ENCODE results near the gene IL21R.
A peak's percentile ranks its signal among the peaks of the same experiment; 100 is the strongest.

IL21R gene

DNA sequence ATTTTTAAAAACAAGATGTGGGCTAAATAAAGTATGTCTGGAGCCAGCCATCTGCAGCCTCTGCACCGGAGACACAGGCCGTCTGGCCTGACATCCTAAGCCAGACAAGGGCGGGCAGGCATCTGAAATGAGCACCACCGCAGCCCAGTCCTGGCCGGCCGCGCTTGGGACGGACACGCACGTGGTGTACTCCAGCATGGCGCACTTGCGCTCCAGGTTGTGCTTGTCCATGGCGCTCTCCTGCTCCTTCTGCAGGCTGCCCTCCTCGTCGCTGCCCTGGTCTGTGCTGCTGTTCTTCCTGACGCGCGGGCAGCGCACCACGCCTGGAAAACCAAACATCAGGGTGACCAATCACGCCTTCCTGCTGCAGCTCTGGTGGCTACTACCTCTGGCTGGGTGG is 87.4 kb downstream of the IL21R start:
- DNase-seq = no peak

DNA sequence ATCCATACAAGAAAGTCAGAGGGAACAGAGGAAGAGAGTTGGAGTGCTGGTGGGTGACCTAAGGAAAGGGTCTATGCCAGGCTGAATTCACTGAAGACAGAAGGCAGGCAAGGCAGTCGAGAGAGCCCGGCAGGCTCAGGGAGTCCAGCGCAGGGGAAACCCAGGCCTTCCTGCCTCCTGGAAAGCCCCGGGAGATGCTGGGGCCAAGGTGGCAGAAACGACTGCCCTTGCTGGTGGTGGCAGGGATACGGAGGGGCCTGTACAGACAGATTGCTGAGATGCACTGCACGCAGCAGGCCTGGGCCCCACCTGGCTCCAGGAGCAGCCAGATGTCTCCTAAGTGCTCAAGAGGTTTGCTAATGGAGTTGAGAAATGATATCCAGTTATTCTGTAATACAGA is 87.9 kb downstream of the IL21R start:
- DNase-seq = no peak

DNA sequence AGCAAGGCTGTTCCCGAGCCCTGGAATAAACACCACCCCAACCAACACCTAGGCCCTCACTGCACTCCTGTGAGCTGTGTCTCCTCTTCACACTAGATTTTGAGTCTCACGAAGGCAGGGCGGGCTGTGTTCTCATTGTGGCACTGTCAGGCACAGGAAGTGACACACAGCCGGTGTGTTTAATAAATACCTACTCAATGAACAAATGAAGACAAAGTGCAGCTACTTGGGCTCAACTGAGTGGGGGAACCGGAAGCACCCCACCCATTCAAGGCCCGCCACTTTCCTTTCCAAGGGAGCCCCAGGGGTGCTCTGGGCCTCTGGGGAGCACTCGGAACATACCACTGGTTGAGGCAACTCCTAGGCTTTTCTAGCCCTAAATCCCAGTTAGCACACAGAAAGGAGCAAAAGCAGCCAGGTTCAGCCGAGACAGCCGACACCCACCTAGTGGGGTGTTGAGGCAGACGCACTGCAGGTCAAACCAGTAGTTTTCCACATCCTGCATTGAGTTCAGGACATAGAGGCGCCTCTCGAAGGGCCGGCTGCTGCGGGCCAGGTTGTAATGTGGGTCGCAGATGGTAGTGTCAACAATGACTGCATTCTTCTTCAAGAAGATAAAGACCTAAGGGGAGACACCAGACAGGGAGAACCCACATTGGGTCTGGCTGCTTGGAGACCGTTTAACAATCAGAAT is 90.1 kb downstream of the IL21R start:
- no peak for DNase-seq

DNA sequence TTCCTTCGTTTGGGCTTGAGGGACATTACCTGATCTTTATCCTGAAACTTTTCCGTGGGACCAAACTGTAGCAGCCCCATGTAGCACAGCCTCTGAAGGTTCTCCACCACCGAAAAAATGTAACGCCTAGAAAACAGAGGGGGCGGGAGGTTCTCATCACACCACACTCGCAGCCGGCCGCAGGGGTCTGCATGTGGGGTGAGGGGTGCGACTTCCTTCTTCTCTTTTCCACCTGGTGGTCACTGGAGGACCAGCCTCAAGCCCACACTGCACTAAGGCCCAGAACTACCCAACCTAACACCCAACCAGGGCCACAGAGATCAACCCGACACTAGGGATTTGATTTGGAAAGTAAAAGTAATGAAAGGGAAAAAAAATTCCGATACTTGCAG is 90.6 kb downstream of the IL21R start:
- no peak for DNase-seq

DNA sequence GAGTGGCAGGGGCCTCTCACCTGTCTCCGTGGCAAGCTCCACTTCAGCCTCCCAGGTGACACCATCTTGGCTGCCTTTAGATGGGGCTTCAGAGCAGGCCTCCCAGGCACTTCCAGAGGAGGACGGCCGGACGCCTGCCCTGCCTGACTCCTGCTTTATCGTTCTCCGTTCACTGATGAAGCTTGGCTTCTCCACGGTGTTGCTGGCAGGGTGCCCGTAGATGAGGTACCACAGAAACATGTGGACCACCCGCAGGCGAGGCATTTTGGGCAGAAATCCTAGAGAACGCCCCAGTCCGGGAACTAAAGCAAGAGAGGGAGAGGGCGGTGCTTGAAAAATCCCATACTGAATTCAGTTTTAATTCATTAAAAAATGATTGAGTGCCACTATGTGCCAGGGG is 93.2 kb downstream of the IL21R start:
- no peak for DNase-seq

DNA sequence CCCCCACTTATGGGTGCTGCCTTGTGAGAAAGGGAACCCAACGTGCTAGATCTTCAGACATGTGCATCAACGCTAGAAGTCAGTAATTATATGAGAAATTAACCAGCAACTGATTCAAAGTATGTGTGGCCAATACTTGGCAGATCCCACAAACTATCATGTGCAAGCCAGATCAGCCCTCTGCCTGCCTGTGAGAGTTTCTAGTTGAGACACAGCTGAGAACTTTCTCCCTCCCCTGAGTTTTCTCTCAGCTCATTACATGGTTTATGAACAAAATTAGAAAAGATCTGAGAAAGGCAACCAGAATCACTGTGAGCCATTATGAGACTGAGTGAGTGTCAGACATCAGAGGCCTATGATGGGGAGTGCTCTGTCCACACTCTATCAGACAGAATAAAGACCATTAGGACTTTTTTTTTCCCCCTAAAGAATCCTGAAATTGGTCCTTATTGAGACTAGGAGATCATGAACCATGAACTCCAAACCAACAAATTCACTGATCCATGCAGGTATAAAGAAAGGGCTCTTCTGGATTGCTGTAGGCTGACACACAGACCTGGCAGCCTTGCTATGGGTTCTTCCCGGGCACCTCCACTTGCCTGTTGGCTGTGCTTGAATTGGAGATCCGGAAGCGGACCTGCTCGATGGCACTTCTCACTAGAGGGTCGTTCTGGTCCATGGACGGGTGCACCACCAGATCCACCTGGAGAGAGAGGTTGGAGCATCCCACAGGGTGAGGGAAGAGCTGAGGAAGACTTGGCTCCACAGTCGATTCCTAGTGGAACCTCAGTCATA is 96.3 kb downstream of the IL21R start:
- no peak for DNase-seq

DNA sequence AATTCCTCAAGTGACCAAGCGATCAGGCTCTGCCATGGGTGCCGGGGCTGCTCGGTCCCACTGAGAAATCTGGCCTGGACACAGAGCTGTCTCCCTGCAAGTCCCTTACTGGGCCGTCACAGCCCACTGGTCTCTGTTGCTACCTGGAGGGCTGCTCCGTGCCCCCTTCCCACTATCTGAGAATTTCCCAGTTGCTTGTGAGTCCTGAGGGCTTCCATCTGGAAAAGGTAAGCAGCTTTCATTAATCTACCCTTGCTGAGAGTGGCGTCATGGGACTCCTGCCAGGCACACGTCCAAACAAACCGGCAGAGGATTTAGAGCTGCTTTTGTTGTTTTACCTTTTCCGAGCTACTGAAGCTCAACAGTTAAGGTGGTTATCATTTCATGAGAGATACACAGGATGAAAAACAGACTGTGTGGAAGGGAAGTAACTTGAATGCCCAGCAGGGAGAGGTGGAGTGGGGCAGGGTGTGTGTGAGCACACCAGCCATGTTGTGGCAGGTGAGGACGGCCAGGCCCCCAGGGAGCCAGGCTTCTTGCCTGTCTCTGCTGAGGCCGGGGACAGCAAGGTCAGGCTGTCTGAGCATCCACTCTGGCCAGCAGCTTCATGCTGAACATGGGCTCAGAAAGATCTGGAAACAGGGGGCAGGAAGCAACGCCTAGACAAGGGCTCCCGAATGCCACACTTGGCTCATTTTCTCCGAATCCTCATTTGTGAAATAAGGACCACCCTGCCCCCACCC is 97.1 kb downstream of the IL21R start:
- DNase-seq = no peak

DNA sequence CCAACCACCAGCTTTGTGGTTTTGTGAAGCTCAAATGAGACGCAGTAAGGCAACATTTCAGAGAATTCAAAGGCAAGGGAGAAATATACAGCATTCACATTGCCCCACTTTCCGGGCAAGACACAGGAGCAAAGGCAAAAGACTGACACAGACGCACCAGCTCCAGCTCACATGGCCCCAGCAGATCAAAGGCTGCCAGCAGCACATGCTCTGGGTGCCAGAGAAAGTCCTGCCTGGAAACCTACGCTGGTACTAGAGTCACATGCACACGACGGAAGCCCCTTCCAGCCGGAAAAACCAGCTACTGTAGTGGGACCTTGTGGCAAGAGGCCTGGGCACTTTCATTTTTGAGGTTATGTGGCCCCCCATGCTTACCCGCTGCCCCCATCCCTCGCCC is 97.7 kb downstream of the IL21R start:
- DNase-seq = peak in 7 of 14 donors; percentile 6 to 55 (median 17)

DNA sequence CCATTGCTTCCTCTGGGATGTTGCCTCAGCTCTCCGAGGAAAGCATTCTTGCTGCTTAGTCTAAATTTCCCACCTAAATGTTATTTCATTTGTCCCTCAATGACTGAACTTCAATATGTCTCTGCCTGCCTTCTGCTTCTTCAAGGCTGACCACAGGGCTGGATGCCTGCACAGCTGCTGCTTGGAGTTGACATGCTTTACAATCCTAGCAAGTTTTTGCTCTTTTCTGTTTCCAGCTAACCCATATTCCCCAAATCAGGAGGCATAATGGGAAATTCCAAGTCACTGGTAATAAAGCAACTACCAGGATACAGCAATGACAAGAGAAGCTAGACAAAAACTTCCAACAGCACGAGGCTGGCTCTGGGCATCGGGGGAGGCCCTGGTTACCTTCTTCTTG is 98.8 kb downstream of the IL21R start:
- DNase-seq = no peak

Measured in C1 segment of cervical spinal cord (tissue), 14 donors.